Measurements from ENCODE around the gene DHRS7B. TPM values are rescaled to one million over a fixed set of nuclear protein-coding genes. Genes with fewer than 3 reads are reported as not detected.
A peak's percentile ranks its signal among the peaks of the same experiment; 100 is the strongest.

Gene DHRS7B
- total RNA-seq, 1 donor from 2014 or later: 19.9 TPM

- Mint-ChIP-seq H3K4me1 (ENCODE audit: low read depth) (peaks cover 3% of the 10 kb centered on the region), H3K9me3 (ENCODE audit: low read depth) (no peaks in the 10 kb centered on the region), H3K36me3 (ENCODE audit: insufficient read depth) (peaks cover 12% of the 10 kb centered on the region), H3K27me3 (no peaks in the 10 kb centered on the region), H3K4me3 (ENCODE audit: low read depth) (no peak overlapping the region), H3K27ac (peak overlapping the region; percentile 75)
- no peak for DNase-seq (ENCODE audit: low spot score, unreplicated experiment)
- TF ChIP-seq CTCF (IDR thresholded peaks at IDR 0.05; ENCODE audit: unreplicated experiment): no peak
These were observed 74.5 kb downstream of the DHRS7B start for GRCh38 chr17:21201298-21201595.

- Mint-ChIP-seq H3K27me3 (no peaks in the 10 kb centered on the region), H3K4me3 (ENCODE audit: low read depth) (no peak overlapping the region), H3K27ac (no peak overlapping the region), H3K4me1 (ENCODE audit: low read depth) (peaks cover 3% of the 10 kb centered on the region), H3K9me3 (ENCODE audit: low read depth) (no peaks in the 10 kb centered on the region), H3K36me3 (ENCODE audit: insufficient read depth) (peaks cover 12% of the 10 kb centered on the region)
- DNase-seq (ENCODE audit: low spot score, unreplicated experiment): no peak
- no peak for TF ChIP-seq CTCF (IDR thresholded peaks at IDR 0.05; ENCODE audit: unreplicated experiment)
These were observed 75.1 kb downstream of the DHRS7B start for GRCh38 chr17:21201874-21202273.

GRCh38 chr17:21202512-21202911 lies 75.7 kb downstream of the DHRS7B start:
- no peaks in the 10 kb centered on the region for H3K27me3 Mint-ChIP-seq
- H3K27ac Mint-ChIP-seq: no peak overlapping the region
- H3K9me3 Mint-ChIP-seq (ENCODE audit: low read depth): no peaks in the 10 kb centered on the region
- H3K4me3 Mint-ChIP-seq (ENCODE audit: low read depth): no peak overlapping the region
- no peak for DNase-seq (ENCODE audit: low spot score, unreplicated experiment)
- no peak for TF ChIP-seq CTCF (IDR thresholded peaks at IDR 0.05; ENCODE audit: unreplicated experiment)
- peaks cover 10% of the 10 kb centered on the region for H3K36me3 Mint-ChIP-seq (ENCODE audit: insufficient read depth)
- peaks cover 3% of the 10 kb centered on the region for H3K4me1 Mint-ChIP-seq (ENCODE audit: low read depth)

GRCh38 chr17:21204935-21205334 lies 78.2 kb downstream of the DHRS7B start:
- no peak for DNase-seq (ENCODE audit: low spot score, unreplicated experiment)
- no peaks in the 10 kb centered on the region for H3K27me3 Mint-ChIP-seq
- peaks cover 3% of the 10 kb centered on the region for H3K4me1 Mint-ChIP-seq (ENCODE audit: low read depth)
- H3K36me3 Mint-ChIP-seq (ENCODE audit: insufficient read depth): peaks cover 5% of the 10 kb centered on the region
- H3K27ac Mint-ChIP-seq: peak overlapping the region; percentile 59
- no peak for TF ChIP-seq CTCF (IDR thresholded peaks at IDR 0.05; ENCODE audit: unreplicated experiment)
- H3K4me3 Mint-ChIP-seq (ENCODE audit: low read depth): no peak overlapping the region
- no peaks in the 10 kb centered on the region for H3K9me3 Mint-ChIP-seq (ENCODE audit: low read depth)

- peaks cover 17% of the 10 kb centered on the region for H3K4me1 Mint-ChIP-seq (ENCODE audit: low read depth)
- H3K4me3 Mint-ChIP-seq (ENCODE audit: low read depth): no peak overlapping the region
- no peak overlapping the region for H3K27ac Mint-ChIP-seq
- no peaks in the 10 kb centered on the region for H3K9me3 Mint-ChIP-seq (ENCODE audit: low read depth)
- peaks cover 5% of the 10 kb centered on the region for H3K36me3 Mint-ChIP-seq (ENCODE audit: insufficient read depth)
- no peak for DNase-seq (ENCODE audit: low spot score, unreplicated experiment)
- TF ChIP-seq CTCF (IDR thresholded peaks at IDR 0.05; ENCODE audit: unreplicated experiment): no peak
- no peaks in the 10 kb centered on the region for H3K27me3 Mint-ChIP-seq
These were observed 81.6 kb downstream of the DHRS7B start for GRCh38 chr17:21208352-21208751.
